SK-N-SH treated with all-trans-retinoic acid at 6 μM for 48 hours (cell line): ENCODE results near the gene NELFE.

Experiments
- ATAC-seq: fragments of 200-7000 bp; cut with Tn5 transposase; 3 replicates; pipeline ENCODE4 v1.9.1; 2020; ENCODE audit warnings: mild to moderate bottlenecking, moderate library complexity
- ARNTL ChIP-seq: fragments of 450-650 bp; formaldehyde crosslinking; IDR thresholded peaks from 2 replicates; pipeline ENCODE4 v1.5.0; 2020; ENCODE audit warnings: low read depth, mild to moderate bottlenecking, moderate library complexity, borderline replicate concordance
- BACH2 ChIP-seq: fragments of 250-450 bp; sonication (Bioruptor Pico); IDR thresholded peaks from 2 replicates; pipeline ENCODE4 v1.9.0; 2021; ENCODE audit warnings: mild to moderate bottlenecking, borderline replicate concordance
- CSDC2 ChIP-seq: fragments of 250-450 bp; sonication (Bioruptor Pico); IDR thresholded peaks from 2 replicates; pipeline ENCODE4 v1.5.0; 2020; ENCODE audit warnings: mild to moderate bottlenecking, moderate library complexity
- ESRRG ChIP-seq: fragments of 250-450 bp; sonication (Bioruptor Pico); IDR thresholded peaks from 2 replicates; pipeline ENCODE4 v1.6.1; 2021; ENCODE audit warnings: mild to moderate bottlenecking
- ISL1 ChIP-seq: fragments of 250-450 bp; sonication (Bioruptor Pico); IDR thresholded peaks from 2 replicates; pipeline ENCODE4 v2.1.2; 2022; ENCODE audit warnings: mild to moderate bottlenecking, moderate library complexity
- OSR1 ChIP-seq: fragments of 250-450 bp; sonication (Bioruptor Pico); IDR thresholded peaks from 2 replicates; pipeline ENCODE4 v1.8.0; 2022; ENCODE audit warnings: moderate library complexity, mild to moderate bottlenecking, inconsistent platforms
- PPARA ChIP-seq: fragments of 250-450 bp; sonication (Bioruptor Pico); IDR thresholded peaks from 2 replicates; pipeline ENCODE4 v1.5.0; 2020; ENCODE audit warnings: mild to moderate bottlenecking, borderline replicate concordance
- RARB ChIP-seq: fragments of 250-450 bp; sonication (Bioruptor Pico); IDR thresholded peaks from 2 replicates; pipeline ENCODE4 v1.8.0; 2021; ENCODE audit warnings: mild to moderate bottlenecking, moderate library complexity
- SNAI2 ChIP-seq: fragments of 250-450 bp; sonication (Bioruptor Pico); IDR thresholded peaks from 2 replicates; pipeline ENCODE4 v1.5.0; 2020; ENCODE audit warnings: mild to moderate bottlenecking, moderate library complexity
- TCF4 ChIP-seq: fragments of 250-450 bp; sonication (Bioruptor Pico); IDR thresholded peaks from 2 replicates; pipeline ENCODE4 v1.8.0; 2021; ENCODE audit warnings: mild to moderate bottlenecking, moderate library complexity, borderline replicate concordance
- TOX ChIP-seq: fragments of 250-450 bp; sonication (Bioruptor Pico); IDR thresholded peaks from 2 replicates; pipeline ENCODE4 v1.8.0; 2021; ENCODE audit warnings: mild to moderate bottlenecking, moderate library complexity, borderline replicate concordance
- ZC3H10 ChIP-seq: fragments of 250-450 bp; sonication (Bioruptor Pico); IDR thresholded peaks from 2 replicates; pipeline ENCODE4 v1.5.1; 2021; ENCODE audit warnings: mild to moderate bottlenecking, moderate library complexity
- ZFP3 ChIP-seq: fragments of 250-450 bp; sonication (Bioruptor Pico); IDR thresholded peaks from 2 replicates; pipeline ENCODE4 v1.5.0; 2020; ENCODE audit warnings: mild to moderate bottlenecking, moderate library complexity
- ZFP30 ChIP-seq: fragments of 450-650 bp; formaldehyde crosslinking; IDR thresholded peaks from 2 replicates; pipeline ENCODE4 v1.5.0; 2022; ENCODE audit warnings: mild to moderate bottlenecking, moderate library complexity
- ZNF565 ChIP-seq: fragments of 450-650 bp; formaldehyde crosslinking; conservative IDR thresholded peaks from 2 replicates; pipeline ENCODE4 v1.5.0; 2020; ENCODE audit warnings: low read depth, mild to moderate bottlenecking, moderate library complexity
- ZNF70 ChIP-seq: fragments of 450-650 bp; formaldehyde crosslinking; IDR thresholded peaks from 2 replicates; pipeline ENCODE4 v1.5.0; 2020; ENCODE audit warnings: mild to moderate bottlenecking, moderate library complexity
- ZNF8 ChIP-seq: fragments of 450-650 bp; formaldehyde crosslinking; IDR thresholded peaks from 2 replicates; pipeline ENCODE4 v1.5.0; 2020; ENCODE audit warnings: mild to moderate bottlenecking, moderate library complexity
- TF ChIP-seq, protein P1 (sequence below): fragments of 250-450 bp; sonication (Bioruptor Pico); IDR thresholded peaks from 2 replicates; pipeline ENCODE4 v1.8.0; 2021; ENCODE audit warnings: low read depth, mild to moderate bottlenecking, moderate library complexity, borderline replicate concordance
- TF ChIP-seq, protein P2 (sequence below): fragments of 250-450 bp; sonication (Bioruptor Pico); IDR thresholded peaks from 2 replicates; pipeline ENCODE4 v1.5.1; 2020; ENCODE audit warnings: low read depth, mild to moderate bottlenecking, moderate library complexity
- TF ChIP-seq, protein P3 (sequence below): fragments of 250-450 bp; sonication (Bioruptor Pico); IDR thresholded peaks from 2 replicates; pipeline ENCODE4 v1.8.0; 2020; ENCODE audit warnings: mild to moderate bottlenecking, moderate library complexity, borderline replicate concordance
- TF ChIP-seq, protein P4 (sequence below): fragments of 250-450 bp; sonication (Bioruptor Pico); IDR thresholded peaks from 2 replicates; pipeline ENCODE4 v1.5.1; 2021; ENCODE audit warnings: mild to moderate bottlenecking, moderate library complexity

NELFE gene

DNA sequence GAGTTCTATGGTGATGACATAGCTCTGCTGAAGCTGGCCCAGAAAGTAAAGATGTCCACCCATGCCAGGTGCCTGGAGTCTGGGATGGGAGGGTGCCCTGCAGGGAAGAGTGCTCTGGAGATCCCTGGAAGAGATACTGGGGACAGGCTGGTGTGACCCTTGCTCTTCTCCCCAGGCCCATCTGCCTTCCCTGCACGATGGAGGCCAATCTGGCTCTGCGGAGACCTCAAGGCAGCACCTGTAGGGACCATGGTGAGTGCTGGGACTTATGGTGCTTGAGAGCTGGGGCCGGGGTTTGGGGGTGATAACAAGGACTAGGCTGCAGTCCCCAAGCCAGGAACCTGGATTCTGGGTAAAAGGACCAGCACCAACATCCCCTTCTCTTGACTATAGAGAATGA, 15.0 kb downstream of the NELFE start:
- no peak for ATAC-seq
- TF ChIP-seq, protein P1, sequence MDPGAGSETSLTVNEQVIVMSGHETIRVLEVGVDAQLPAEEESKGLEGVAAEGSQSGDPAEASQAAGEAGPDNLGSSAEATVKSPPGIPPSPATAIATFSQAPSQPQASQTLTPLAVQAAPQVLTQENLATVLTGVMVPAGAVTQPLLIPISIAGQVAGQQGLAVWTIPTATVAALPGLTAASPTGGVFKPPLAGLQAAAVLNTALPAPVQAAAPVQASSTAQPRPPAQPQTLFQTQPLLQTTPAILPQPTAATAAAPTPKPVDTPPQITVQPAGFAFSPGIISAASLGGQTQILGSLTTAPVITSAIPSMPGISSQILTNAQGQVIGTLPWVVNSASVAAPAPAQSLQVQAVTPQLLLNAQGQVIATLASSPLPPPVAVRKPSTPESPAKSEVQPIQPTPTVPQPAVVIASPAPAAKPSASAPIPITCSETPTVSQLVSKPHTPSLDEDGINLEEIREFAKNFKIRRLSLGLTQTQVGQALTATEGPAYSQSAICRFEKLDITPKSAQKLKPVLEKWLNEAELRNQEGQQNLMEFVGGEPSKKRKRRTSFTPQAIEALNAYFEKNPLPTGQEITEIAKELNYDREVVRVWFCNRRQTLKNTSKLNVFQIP (CRISPR knock-in tag), result no peak
- no peak for TF ChIP-seq CSDC2 (CRISPR knock-in tag)
- TF ChIP-seq SNAI2, result no peak
- no peak for TF ChIP-seq ZFP30 (CRISPR knock-in tag)
- TF ChIP-seq, protein P2, sequence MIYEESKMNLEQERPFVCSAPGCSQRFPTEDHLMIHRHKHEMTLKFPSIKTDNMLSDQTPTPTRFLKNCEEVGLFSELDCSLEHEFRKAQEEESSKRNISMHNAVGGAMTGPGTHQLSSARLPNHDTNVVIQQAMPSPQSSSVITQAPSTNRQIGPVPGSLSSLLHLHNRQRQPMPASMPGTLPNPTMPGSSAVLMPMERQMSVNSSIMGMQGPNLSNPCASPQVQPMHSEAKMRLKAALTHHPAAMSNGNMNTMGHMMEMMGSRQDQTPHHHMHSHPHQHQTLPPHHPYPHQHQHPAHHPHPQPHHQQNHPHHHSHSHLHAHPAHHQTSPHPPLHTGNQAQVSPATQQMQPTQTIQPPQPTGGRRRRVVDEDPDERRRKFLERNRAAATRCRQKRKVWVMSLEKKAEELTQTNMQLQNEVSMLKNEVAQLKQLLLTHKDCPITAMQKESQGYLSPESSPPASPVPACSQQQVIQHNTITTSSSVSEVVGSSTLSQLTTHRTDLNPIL (CRISPR knock-in tag), result no peak
- TF ChIP-seq BACH2 (CRISPR knock-in tag), result no peak
- TF ChIP-seq, protein P3, sequence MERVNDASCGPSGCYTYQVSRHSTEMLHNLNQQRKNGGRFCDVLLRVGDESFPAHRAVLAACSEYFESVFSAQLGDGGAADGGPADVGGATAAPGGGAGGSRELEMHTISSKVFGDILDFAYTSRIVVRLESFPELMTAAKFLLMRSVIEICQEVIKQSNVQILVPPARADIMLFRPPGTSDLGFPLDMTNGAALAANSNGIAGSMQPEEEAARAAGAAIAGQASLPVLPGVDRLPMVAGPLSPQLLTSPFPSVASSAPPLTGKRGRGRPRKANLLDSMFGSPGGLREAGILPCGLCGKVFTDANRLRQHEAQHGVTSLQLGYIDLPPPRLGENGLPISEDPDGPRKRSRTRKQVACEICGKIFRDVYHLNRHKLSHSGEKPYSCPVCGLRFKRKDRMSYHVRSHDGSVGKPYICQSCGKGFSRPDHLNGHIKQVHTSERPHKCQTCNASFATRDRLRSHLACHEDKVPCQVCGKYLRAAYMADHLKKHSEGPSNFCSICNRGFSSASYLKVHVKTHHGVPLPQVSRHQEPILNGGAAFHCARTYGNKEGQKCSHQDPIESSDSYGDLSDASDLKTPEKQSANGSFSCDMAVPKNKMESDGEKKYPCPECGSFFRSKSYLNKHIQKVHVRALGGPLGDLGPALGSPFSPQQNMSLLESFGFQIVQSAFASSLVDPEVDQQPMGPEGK (CRISPR knock-in tag), result no peak
- TF ChIP-seq ZC3H10 (CRISPR knock-in tag), result no peak
- TF ChIP-seq, protein P4, sequence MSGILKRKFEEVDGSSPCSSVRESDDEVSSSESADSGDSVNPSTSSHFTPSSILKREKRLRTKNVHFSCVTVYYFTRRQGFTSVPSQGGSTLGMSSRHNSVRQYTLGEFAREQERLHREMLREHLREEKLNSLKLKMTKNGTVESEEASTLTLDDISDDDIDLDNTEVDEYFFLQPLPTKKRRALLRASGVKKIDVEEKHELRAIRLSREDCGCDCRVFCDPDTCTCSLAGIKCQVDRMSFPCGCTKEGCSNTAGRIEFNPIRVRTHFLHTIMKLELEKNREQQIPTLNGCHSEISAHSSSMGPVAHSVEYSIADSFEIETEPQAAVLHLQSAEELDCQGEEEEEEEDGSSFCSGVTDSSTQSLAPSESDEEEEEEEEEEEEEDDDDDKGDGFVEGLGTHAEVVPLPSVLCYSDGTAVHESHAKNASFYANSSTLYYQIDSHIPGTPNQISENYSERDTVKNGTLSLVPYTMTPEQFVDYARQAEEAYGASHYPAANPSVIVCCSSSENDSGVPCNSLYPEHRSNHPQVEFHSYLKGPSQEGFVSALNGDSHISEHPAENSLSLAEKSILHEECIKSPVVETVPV (CRISPR knock-in tag), result no peak
- TF ChIP-seq ESRRG, result no peak

DNA sequence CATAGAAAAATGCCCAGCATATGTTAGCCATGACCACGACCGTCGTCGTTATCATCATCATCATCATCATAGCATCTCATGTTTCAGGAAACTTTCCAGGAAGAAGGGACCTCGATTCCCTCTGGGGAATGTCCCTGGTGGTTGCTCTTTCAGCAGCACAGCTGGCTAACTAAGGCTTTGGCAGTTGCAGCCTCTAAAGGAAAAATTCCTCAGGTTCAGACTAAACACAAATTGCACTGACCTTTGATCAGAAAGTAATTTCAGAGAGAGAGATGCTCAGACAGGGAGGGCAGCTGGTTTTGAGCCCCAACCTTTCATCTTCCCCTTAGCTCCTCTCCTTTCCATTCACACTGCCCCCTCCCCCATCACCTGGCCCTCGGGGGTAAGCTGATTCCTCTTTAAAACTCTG, 18.5 kb downstream of the NELFE start:
- ATAC-seq, result peak; percentile 26; the same call in 2 of the 3 replicates
- TF ChIP-seq ZNF70 (CRISPR knock-in tag) (no peak), ZNF8 (CRISPR knock-in tag) (no peak), ISL1 (CRISPR knock-in tag) (no peak), SNAI2 (no peak), ESRRG (no peak), ZFP3 (no peak), ZFP30 (CRISPR knock-in tag) (no peak), BACH2 (CRISPR knock-in tag) (no peak), CSDC2 (CRISPR knock-in tag) (no peak)
- TF ChIP-seq, protein P3 (CRISPR knock-in tag), result no peak
- TF ChIP-seq, protein P1 (CRISPR knock-in tag), result no peak

DNA sequence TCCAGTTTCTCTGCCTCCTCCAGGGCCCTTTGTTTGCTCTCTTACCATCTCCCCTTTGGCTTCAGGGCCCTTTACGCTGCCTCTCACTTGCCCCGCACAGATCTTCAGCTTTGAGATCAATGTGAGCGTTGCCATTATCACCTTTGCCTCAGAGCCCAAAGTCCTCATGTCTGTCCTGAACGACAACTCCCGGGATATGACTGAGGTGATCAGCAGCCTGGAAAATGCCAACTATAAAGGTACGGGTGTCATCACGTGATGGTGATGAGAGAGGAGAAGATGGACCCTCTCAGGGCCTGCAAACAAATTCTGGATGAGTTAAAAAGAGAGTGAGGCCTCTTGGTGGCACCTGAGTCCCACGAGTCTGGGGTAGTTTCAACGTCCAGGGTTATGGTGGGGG, 22.9 kb downstream of the NELFE start:
- ATAC-seq, result no peak
- TF ChIP-seq OSR1 (CRISPR knock-in tag), result no peak
- TF ChIP-seq, protein P1 (CRISPR knock-in tag), result no peak
- no peak for TF ChIP-seq ESRRG
- TF ChIP-seq TOX (CRISPR knock-in tag), result no peak
- TF ChIP-seq ISL1 (CRISPR knock-in tag), result no peak
- TF ChIP-seq SNAI2, result no peak
- no peak for TF ChIP-seq RARB
- no peak for TF ChIP-seq ARNTL
- TF ChIP-seq PPARA (CRISPR knock-in tag), result no peak
- no peak for TF ChIP-seq ZNF8 (CRISPR knock-in tag)
- TF ChIP-seq ZNF70 (CRISPR knock-in tag), result no peak
- TF ChIP-seq, protein P3 (CRISPR knock-in tag), result no peak
- no peak for TF ChIP-seq ZFP3
- no peak for TF ChIP-seq ZC3H10 (CRISPR knock-in tag)
- no peak for TF ChIP-seq ZNF565 (CRISPR knock-in tag)
- TF ChIP-seq TCF4, result no peak
- TF ChIP-seq ZFP30 (CRISPR knock-in tag), result no peak
- TF ChIP-seq BACH2 (CRISPR knock-in tag), result no peak
- TF ChIP-seq, protein P4 (CRISPR knock-in tag), result no peak
